A549 treated with GW870086 at 1 μM for 4 hours (cell line): ENCODE data around the gene RXYLT1. TPM values are rescaled to one million over a fixed set of nuclear protein-coding genes. Genes with fewer than 3 reads are reported as not detected.

Experiments
- total RNA-seq: library from RNA; stranded (reverse); fragments of 200-300 nt; extraction: Qiagen RNA extraction; gene quantifications from 5 replicates; pipeline ENCODE4 v1.2.3, GENCODE V29; 2022; ENCODE audit warnings: low read depth

Gene RXYLT1
- 24.8 to 25.6 TPM (median 25.2 TPM) in 5 replicates for total RNA-seq

GRCh38 chr12:63779498-63780481 lies at the start of gene RXYLT1:
TSS of gene RXYLT1 (plus strand) at chr12:63779909. CDS start at chr12:63779961, 52 bp downstream.

GRCh38 chr12:63844391-63845341 lies 65.0 kb downstream of the RXYLT1 start, which contains the start of gene SRGAP1:
TSS of gene SRGAP1 (plus strand) at chr12:63844700. CDS start at chr12:63844817, 117 bp downstream.

Other genes with a start within 250 kb of the RXYLT1 start
- gene DPY19L2, start 111.4 kb upstream of the RXYLT1 start, total RNA-seq = 1.2 to 1.8 TPM (median 1.6 TPM) in 5 replicates
- gene SRGAP1, start 64.8 kb downstream of the RXYLT1 start, total RNA-seq = 8.8 to 10.5 TPM (median 10.1 TPM) in 5 replicates